HEK293 (cell line): ENCODE results near the gene SLC10A2.

ENCODE experiments used
- CTCF ChIA-PET: fragments of 350-600 bp; formaldehyde crosslinking; extraction: SDS; loops from one replicate; lab custom pipeline; 2021; ENCODE audit warnings: antibody characterized with exemption; lab: Yijun Ruan, JAX
- POLR2A ChIA-PET: fragments of 300-600 bp; formaldehyde crosslinking; extraction: SDS; loops from one replicate; lab custom pipeline; 2020; ENCODE audit warnings: antibody characterized with exemption, inconsistent platforms; lab: Yijun Ruan, JAX
- H3K27ac ChIP-seq: fragments of 200-500 bp; sonication (Bioruptor generic); 2 replicates; pipeline ENCODE4 v1.5.1; 2014; ENCODE audit warnings: low read depth, low read length, control low read depth, inconsistent platforms; ENCODE audit errors: extremely low read depth
- H3K36me3 ChIP-seq, 2 experiments: fragments of 200-500 bp in 1 of 2; sonication (Bioruptor generic) in 1 of 2; 1 replicate in 1 of 2; 2 replicates in 1 of 2; pipeline ENCODE4 v1.5.1; 2014 to 2017; ENCODE audit warnings: inconsistent platforms in 2 of 2, low read length in 2 of 2; ENCODE audit not compliant: control insufficient read depth in 2 of 2, insufficient read depth in 1 of 2
- H3K4me1 ChIP-seq: fragments of 200-500 bp; sonication (Bioruptor generic); 2 replicates; pipeline ENCODE4 v1.5.1; 2014; ENCODE audit warnings: mild to moderate bottlenecking, low read length, inconsistent platforms; ENCODE audit not compliant: control insufficient read depth, insufficient read depth
- H3K4me3 ChIP-seq: 2 replicates; pipeline ENCODE4 v1.5.1; 2011; ENCODE audit warnings: low read depth, mild to moderate bottlenecking, control low read depth, low read length, moderate library complexity
- H3K9me3 ChIP-seq: fragments of 200-500 bp; sonication (Bioruptor generic); 2 replicates; pipeline ENCODE4 v1.5.1; 2014; ENCODE audit warnings: low read depth, low read length, inconsistent platforms; ENCODE audit not compliant: control insufficient read depth, insufficient read depth
- HOXA7 ChIP-seq: sonication (generic); formaldehyde crosslinking; IDR thresholded peaks from 2 replicates; pipeline ENCODE4 v1.8.1; 2022; ENCODE audit warnings: missing genetic modification reagents, borderline replicate concordance
- IKZF3 ChIP-seq: fragments of 450-650 bp; IDR thresholded peaks from 2 replicates; pipeline ENCODE4 v1.5.0; 2018; ENCODE audit warnings: missing biosample characterization, mild to moderate bottlenecking, missing genetic modification characterization, moderate library complexity
- KLF7 ChIP-seq: fragments of 450-650 bp; formaldehyde crosslinking; IDR thresholded peaks from 2 replicates; pipeline ENCODE4 v1.5.1; 2016; ENCODE audit warnings: missing biosample characterization, missing genetic modification characterization, borderline replicate concordance
- OVOL3 ChIP-seq: fragments of 450-650 bp; formaldehyde crosslinking; IDR thresholded peaks from 2 replicates; pipeline ENCODE4 v1.5.1; 2016; ENCODE audit warnings: missing biosample characterization, missing genetic modification characterization
- REPIN1 ChIP-seq: fragments of 450-650 bp; formaldehyde crosslinking; IDR thresholded peaks from 2 replicates; pipeline ENCODE4 v1.5.1; 2017; ENCODE audit warnings: missing biosample characterization, missing genetic modification characterization, low read depth
- TSHZ1 ChIP-seq: fragments of 450-650 bp; formaldehyde crosslinking; IDR thresholded peaks from 2 replicates; pipeline ENCODE4 v1.5.1; 2016; ENCODE audit warnings: missing biosample characterization, missing genetic modification characterization, borderline replicate concordance
- ZBTB1 ChIP-seq: fragments of 450-650 bp; formaldehyde crosslinking; IDR thresholded peaks from 2 replicates; pipeline ENCODE4 v1.5.1; 2016; ENCODE audit warnings: missing biosample characterization, missing genetic modification characterization
- ZFP3 ChIP-seq: fragments of 450-650 bp; formaldehyde crosslinking; IDR thresholded peaks from 2 replicates; pipeline ENCODE4 v1.5.1; 2016; ENCODE audit warnings: low read depth, missing biosample characterization, missing genetic modification characterization
- ZFP69B ChIP-seq: fragments of 450-650 bp; formaldehyde crosslinking; IDR thresholded peaks from 2 replicates; pipeline ENCODE4 v1.5.1; 2016; ENCODE audit warnings: missing biosample characterization, missing genetic modification characterization
- ZNF132 ChIP-seq: fragments of 450-650 bp; formaldehyde crosslinking; IDR thresholded peaks from 2 replicates; pipeline ENCODE4 v1.5.1; 2017; ENCODE audit warnings: missing biosample characterization, missing genetic modification characterization, borderline replicate concordance
- ZNF140 ChIP-seq: fragments of 450-650 bp; formaldehyde crosslinking; IDR thresholded peaks from 2 replicates; pipeline ENCODE4 v1.5.1; 2016; ENCODE audit warnings: missing biosample characterization, missing genetic modification characterization
- ZNF148 ChIP-seq: fragments of 450-650 bp; formaldehyde crosslinking; IDR thresholded peaks from 2 replicates; pipeline ENCODE4 v1.5.0; 2017; ENCODE audit warnings: missing biosample characterization, missing genetic modification characterization, borderline replicate concordance
- ZNF16 ChIP-seq: fragments of 450-650 bp; formaldehyde crosslinking; IDR thresholded peaks from 2 replicates; pipeline ENCODE4 v1.5.1; 2016; ENCODE audit warnings: low read depth, missing biosample characterization, missing genetic modification characterization
- ZNF221 ChIP-seq: fragments of 450-650 bp; formaldehyde crosslinking; IDR thresholded peaks from 2 replicates; pipeline ENCODE4 v1.5.1; 2017; ENCODE audit warnings: missing biosample characterization, missing genetic modification characterization, borderline replicate concordance
- ZNF280C ChIP-seq: fragments of 450-650 bp; formaldehyde crosslinking; IDR thresholded peaks from 2 replicates; pipeline ENCODE4 v1.5.1; 2016; ENCODE audit warnings: missing biosample characterization, missing genetic modification characterization
- ZNF350 ChIP-seq: fragments of 450-650 bp; formaldehyde crosslinking; IDR thresholded peaks from 2 replicates; pipeline ENCODE4 v1.5.0; 2017; ENCODE audit warnings: missing biosample characterization, mild to moderate bottlenecking, missing genetic modification characterization
- ZNF362 ChIP-seq: fragments of 450-650 bp; formaldehyde crosslinking; IDR thresholded peaks from 2 replicates; pipeline ENCODE4 v1.5.1; 2016; ENCODE audit warnings: missing biosample characterization, missing genetic modification characterization
- ZNF394 ChIP-seq: fragments of 450-650 bp; formaldehyde crosslinking; IDR thresholded peaks from 2 replicates; pipeline ENCODE4 v1.5.1; 2016; ENCODE audit warnings: missing biosample characterization, missing genetic modification characterization, mild to moderate bottlenecking, moderate library complexity, borderline replicate concordance
- ZNF488 ChIP-seq: fragments of 450-650 bp; formaldehyde crosslinking; IDR thresholded peaks from 2 replicates; pipeline ENCODE4 v1.5.1; 2016; ENCODE audit warnings: missing biosample characterization, missing genetic modification characterization
- ZNF626 ChIP-seq: fragments of 450-650 bp; sonication (Bioruptor Pico); formaldehyde crosslinking; IDR thresholded peaks from 2 replicates; pipeline ENCODE4 v1.5.1; 2018; ENCODE audit warnings: missing biosample characterization, missing genetic modification characterization, inconsistent platforms
- ZNF701 ChIP-seq: fragments of 450-650 bp; formaldehyde crosslinking; IDR thresholded peaks from 2 replicates; pipeline ENCODE4 v1.5.1; 2016; ENCODE audit warnings: missing biosample characterization, missing genetic modification characterization
- ZNF791 ChIP-seq: fragments of 450-650 bp; formaldehyde crosslinking; IDR thresholded peaks from 2 replicates; pipeline ENCODE4 v1.5.1; 2016; ENCODE audit warnings: missing biosample characterization, missing genetic modification characterization
- ZSCAN16 ChIP-seq: fragments of 450-650 bp; formaldehyde crosslinking; IDR thresholded peaks from 2 replicates; pipeline ENCODE4 v1.5.1; 2016; ENCODE audit warnings: missing biosample characterization, missing genetic modification characterization

Gene SLC10A2

DNA sequence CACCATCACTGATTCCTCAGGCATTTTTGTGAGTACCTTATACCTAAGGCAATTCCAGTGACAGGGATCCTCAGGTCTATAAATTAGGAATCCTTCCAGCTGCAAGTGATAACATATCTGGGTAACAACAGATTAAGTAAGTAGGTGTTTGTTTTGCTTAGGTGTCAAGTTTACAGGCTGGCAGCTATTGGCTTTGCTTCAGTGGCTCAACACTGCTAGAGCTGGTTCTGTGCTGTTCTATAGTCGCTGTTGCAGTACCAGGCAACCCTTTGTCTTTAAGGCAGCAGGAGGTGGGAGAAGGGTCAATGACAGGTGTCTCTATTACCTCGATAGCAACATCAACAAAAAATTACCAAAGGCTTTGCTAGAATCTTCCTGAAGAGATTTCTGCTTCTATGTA lies 27.0 kb downstream of the SLC10A2 start:
- no peak for TF ChIP-seq IKZF3 (tag by site-specific recombination)
- TF ChIP-seq KLF7 (tag by site-specific recombination), result no peak
- TF ChIP-seq ZNF791, result no peak
- CTCF ChIA-PET, result no interaction called here

GRCh38 chr13:103036268-103036667 lies 29.9 kb downstream of the SLC10A2 start:
- Histone ChIP-seq H3K4me1 (no peaks in the 10 kb centered on the region), H3K4me3 (no peak overlapping the region), H3K27ac (no peak overlapping the region), H3K36me3 (no peaks in the 10 kb centered on the region), H3K9me3 (no peaks in the 10 kb centered on the region)
- POLR2A ChIA-PET, result no interaction called here
- CTCF ChIA-PET, result no interaction called here
- TF ChIP-seq OVOL3 (no peak), ZNF16 (tag by site-specific recombination) (no peak), ZNF701 (tag by site-specific recombination) (no peak), ZNF221 (tag by site-specific recombination) (no peak), ZFP3 (no peak), ZFP69B (tag by site-specific recombination) (no peak), ZNF488 (tag by site-specific recombination) (no peak), TSHZ1 (no peak), ZBTB1 (tag by site-specific recombination) (no peak)

More for the DNA sequence above, 27.0 kb downstream of the SLC10A2 start:
- Histone ChIP-seq H3K4me3 (no peak overlapping the region), H3K27ac (no peak overlapping the region), H3K36me3 (no peaks in the 10 kb centered on the region), H3K9me3 (no peaks in the 10 kb centered on the region), H3K4me1 (no peaks in the 10 kb centered on the region)
- POLR2A ChIA-PET, result no interaction called here

DNA sequence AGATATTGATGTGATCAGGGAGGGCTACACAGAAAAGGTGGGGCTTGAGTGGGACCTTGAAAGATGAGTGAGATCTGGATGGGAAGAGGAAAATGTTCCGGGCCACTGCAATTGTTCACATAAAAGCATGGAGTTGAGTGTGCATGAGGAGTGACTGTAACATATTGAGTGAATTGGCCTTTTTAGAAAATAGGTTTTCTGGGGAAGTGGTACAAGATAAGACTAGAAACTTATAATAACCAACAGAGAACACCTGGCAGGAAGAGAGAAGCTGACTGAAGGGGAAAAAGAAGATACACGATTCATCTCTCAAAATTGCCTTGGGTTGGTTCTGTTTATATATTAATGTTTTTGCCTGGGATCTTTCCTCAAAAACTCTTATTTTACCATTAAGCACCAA lies 32.2 kb downstream of the SLC10A2 start:
- ChIA-PET POLR2A (no interaction called here), CTCF (no interaction called here)
- H3K36me3 ChIP-seq, result no peaks in the 10 kb centered on the region
- H3K27ac ChIP-seq, result no peak overlapping the region
- H3K9me3 ChIP-seq, result no peaks in the 10 kb centered on the region
- H3K4me3 ChIP-seq, result no peak overlapping the region
- H3K4me1 ChIP-seq, result no peaks in the 10 kb centered on the region
- no peak for TF ChIP-seq HOXA7 (CRISPR knock-in tag)
- TF ChIP-seq ZNF140, result no peak
- no peak for TF ChIP-seq ZNF148 (tag by site-specific recombination)
- no peak for TF ChIP-seq ZNF132
- no peak for TF ChIP-seq ZFP69B (tag by site-specific recombination)
- TF ChIP-seq ZNF362, result no peak
- TF ChIP-seq ZNF350 (tag by site-specific recombination), result no peak
- TF ChIP-seq ZNF626 (tag by site-specific recombination), result no peak
- no peak for TF ChIP-seq REPIN1 (tag by site-specific recombination)
- no peak for TF ChIP-seq ZNF394
- no peak for TF ChIP-seq ZNF280C
- no peak for TF ChIP-seq ZNF791
- TF ChIP-seq ZSCAN16 (tag by site-specific recombination), result no peak
